ENCODE measurements around the gene LRRC74A. TPM values are rescaled to one million over a fixed set of nuclear protein-coding genes. Genes with fewer than 3 reads are reported as not detected.

LRRC74A gene
- total RNA-seq, 2 donors from 2014 or later: not detected

- H3K36me3 Mint-ChIP-seq: no peaks in the 10 kb centered on the region
- no peaks in the 10 kb centered on the region for H3K9me3 Mint-ChIP-seq
- DNase-seq (ENCODE audit: low spot score in 2 of 2): no peak
- H3K27ac Mint-ChIP-seq: no peak overlapping the region
- ATAC-seq: no peak
Observed at GRCh38 chr14:76829650-76830421, 3.6 kb downstream of the LRRC74A start.

GRCh38 chr14:76830556-76830955 lies 4.3 kb downstream of the LRRC74A start:
- Mint-ChIP-seq H3K9me3 (no peaks in the 10 kb centered on the region), H3K27ac (no peak overlapping the region), H3K36me3 (no peaks in the 10 kb centered on the region)
- ATAC-seq: no peak
- no peak for DNase-seq (ENCODE audit: low spot score in 2 of 2)

- no peak for ATAC-seq
Observed at GRCh38 chr14:76832503-76832988, 6.3 kb downstream of the LRRC74A start.

GRCh38 chr14:76833011-76833410 lies 6.8 kb downstream of the LRRC74A start:
- Mint-ChIP-seq H3K27ac (no peak overlapping the region), H3K36me3 (no peaks in the 10 kb centered on the region), H3K9me3 (no peaks in the 10 kb centered on the region)
- no peak for DNase-seq (ENCODE audit: low spot score in 2 of 2)
- no peak for ATAC-seq

More at GRCh38 chr14:76832503-76832988, 6.3 kb downstream of the LRRC74A start:
- H3K9me3 Mint-ChIP-seq: no peaks in the 10 kb centered on the region
- H3K36me3 Mint-ChIP-seq: no peaks in the 10 kb centered on the region
- no peak for DNase-seq (ENCODE audit: low spot score in 2 of 2)
- H3K27ac Mint-ChIP-seq: no peak overlapping the region

- H3K27ac Mint-ChIP-seq: no peak overlapping the region
- no peaks in the 10 kb centered on the region for H3K9me3 Mint-ChIP-seq
- H3K36me3 Mint-ChIP-seq: no peaks in the 10 kb centered on the region
- ATAC-seq: no peak
- no peak for DNase-seq (ENCODE audit: low spot score in 2 of 2)
Observed at GRCh38 chr14:76834241-76834661, 8.0 kb downstream of the LRRC74A start.

- no peak overlapping the region for H3K27ac Mint-ChIP-seq
- H3K36me3 Mint-ChIP-seq: no peaks in the 10 kb centered on the region
- H3K9me3 Mint-ChIP-seq: no peaks in the 10 kb centered on the region
- no peak for ATAC-seq
- no peak for DNase-seq (ENCODE audit: low spot score in 2 of 2)
Observed at GRCh38 chr14:76836029-76836630, 9.9 kb downstream of the LRRC74A start.

GRCh38 chr14:76837524-76837923 lies 11.3 kb downstream of the LRRC74A start:
- Mint-ChIP-seq H3K9me3 (no peaks in the 10 kb centered on the region), H3K36me3 (no peaks in the 10 kb centered on the region), H3K27ac (no peak overlapping the region)
- DNase-seq (ENCODE audit: low spot score in 2 of 2): no peak
- ATAC-seq: no peak

GRCh38 chr14:76842414-76842813 lies 16.2 kb downstream of the LRRC74A start:
- Mint-ChIP-seq H3K9me3 (peaks cover 4 to 5% of the 10 kb centered on the region in 2 donors), H3K27ac (no peak overlapping the region), H3K36me3 (peaks cover 0 to 7% of the 10 kb centered on the region in 2 donors)
- no peak for ATAC-seq
- no peak for DNase-seq (ENCODE audit: low spot score in 2 of 2)

- DNase-seq (ENCODE audit: low spot score in 2 of 2) (peak in 1 of 2 donors; percentile 64), ATAC-seq (peak; percentile 100)
- Mint-ChIP-seq H3K9me3 (peaks cover 4 to 5% of the 10 kb centered on the region in 2 donors), H3K36me3 (peaks cover 0 to 7% of the 10 kb centered on the region in 2 donors), H3K27ac (peak overlapping the region; percentile 61 to 92)
Observed at GRCh38 chr14:76844223-76844622, 18.0 kb downstream of the LRRC74A start.

- Mint-ChIP-seq H3K36me3 (peaks cover 0 to 7% of the 10 kb centered on the region in 2 donors), H3K9me3 (peaks cover 4 to 5% of the 10 kb centered on the region in 2 donors), H3K27ac (no peak overlapping the region)
- DNase-seq (ENCODE audit: low spot score in 2 of 2) (no peak), ATAC-seq (no peak)
Observed at GRCh38 chr14:76846331-76847047, 20.3 kb downstream of the LRRC74A start.

- H3K36me3 Mint-ChIP-seq: peaks cover 0 to 7% of the 10 kb centered on the region in 2 donors
- DNase-seq (ENCODE audit: low spot score in 2 of 2) (no peak), ATAC-seq (no peak)
- peaks cover 4 to 5% of the 10 kb centered on the region in 2 donors for H3K9me3 Mint-ChIP-seq
- H3K27ac Mint-ChIP-seq: no peak overlapping the region
Observed at GRCh38 chr14:76848879-76849278, 22.7 kb downstream of the LRRC74A start.

GRCh38 chr14:76855066-76855465 lies 28.9 kb downstream of the LRRC74A start:
- H3K27ac Mint-ChIP-seq: no peak overlapping the region
- no peaks in the 10 kb centered on the region for H3K36me3 Mint-ChIP-seq
- H3K9me3 Mint-ChIP-seq: no peaks in the 10 kb centered on the region
- no peak for ATAC-seq
- DNase-seq (ENCODE audit: low spot score in 2 of 2): no peak

GRCh38 chr14:76856769-76857168 lies 30.6 kb downstream of the LRRC74A start:
- Mint-ChIP-seq H3K36me3 (no peaks in the 10 kb centered on the region), H3K9me3 (no peaks in the 10 kb centered on the region), H3K27ac (peak overlapping the region in 1 of 2 donors; percentile 13)
- no peak for ATAC-seq
- DNase-seq (ENCODE audit: low spot score in 2 of 2): no peak

- no peak for ATAC-seq
- no peak overlapping the region for H3K27ac Mint-ChIP-seq
- H3K36me3 Mint-ChIP-seq: no peaks in the 10 kb centered on the region
- H3K9me3 Mint-ChIP-seq: no peaks in the 10 kb centered on the region
- DNase-seq (ENCODE audit: low spot score in 2 of 2): no peak
Observed at GRCh38 chr14:76861574-76862255, 35.5 kb downstream of the LRRC74A start.

GRCh38 chr14:76862546-76863282 lies 36.5 kb downstream of the LRRC74A start:
- ATAC-seq (peak in 1 of 2 donors; percentile 38), DNase-seq (ENCODE audit: low spot score in 2 of 2) (no peak)
- no peaks in the 10 kb centered on the region for H3K9me3 Mint-ChIP-seq
- H3K27ac Mint-ChIP-seq: no peak overlapping the region
- H3K36me3 Mint-ChIP-seq: no peaks in the 10 kb centered on the region
